PC-3 (cell line): ENCODE results near the gene UBAC2. TPM values are rescaled to one million over a fixed set of nuclear protein-coding genes. Genes with fewer than 3 reads are reported as not detected.

ENCODE experiments used
- ATAC-seq: fragments of 200-7000 bp; cut with Tn5 transposase; 2 replicates; pipeline ENCODE4 v1.9.1; 2020; ENCODE audit warnings: mild to moderate bottlenecking, moderate library complexity
- BruUV-seq: library from RNA; stranded (reverse); fragments of 400-500 nt; replicated peaks from 2 replicates; lab custom pipeline; 2021; lab: Mats Ljungman, UMichigan
- CTCF ChIA-PET: fragments of 300-600 bp; sonication (Branson Sonifier 250); formaldehyde crosslinking; loops from one replicate; lab custom pipeline; 2022; ENCODE audit warnings: antibody characterized with exemption; lab: Charles Lee
- POLR2A ChIA-PET: fragments of 300-600 bp; sonication (Branson Sonifier 250); formaldehyde crosslinking; loops from one replicate; lab custom pipeline; 2022; ENCODE audit warnings: antibody characterized with exemption; ENCODE audit not compliant: unreplicated experiment; lab: Charles Lee
- DNase-seq: peaks from one replicate; pipeline ENCODE4 v3.0.0-alpha.2; 2015
- H2AFZ ChIP-seq: fragments of 300-600 bp; sonication (generic); 2 replicates; pipeline ENCODE4 v1.6.0; 2016; ENCODE audit warnings: antibody characterized with exemption, low read length
- H3F3A ChIP-seq: fragments of 300-600 bp; sonication (generic); one replicate; pipeline ENCODE4 v1.6.0; 2017; ENCODE audit warnings: antibody characterized with exemption, low read length, control low read depth, mild to moderate bottlenecking; ENCODE audit not compliant: unreplicated experiment
- H3K27ac ChIP-seq: fragments of 300-600 bp; sonication (generic); 2 replicates; pipeline ENCODE4 v1.5.1; 2016; ENCODE audit warnings: mild to moderate bottlenecking, low read length
- H3K27me3 ChIP-seq: fragments of 300-600 bp; sonication (generic); 2 replicates; pipeline ENCODE4 v1.6.1; 2016; ENCODE audit warnings: low read length, mixed read lengths
- H3K36me3 ChIP-seq: fragments of 300-600 bp; sonication (generic); 2 replicates; pipeline ENCODE4 v1.6.1; 2016; ENCODE audit warnings: low read depth, mixed run types, low read length, mixed read lengths
- H3K4me1 ChIP-seq: fragments of 300-600 bp; sonication (generic); 2 replicates; pipeline ENCODE4 v1.5.1; 2016; ENCODE audit warnings: low read length; ENCODE audit not compliant: insufficient read depth
- H3K4me2 ChIP-seq: fragments of 300-600 bp; sonication (generic); 2 replicates; pipeline ENCODE4 v1.6.0; 2016; ENCODE audit warnings: low read length
- H3K4me3 ChIP-seq: fragments of 300-600 bp; sonication (generic); 2 replicates; pipeline ENCODE4 v1.5.1; 2016; ENCODE audit warnings: mild to moderate bottlenecking, low read length, mixed read lengths
- H3K79me2 ChIP-seq: fragments of 300-600 bp; sonication (generic); 2 replicates; pipeline ENCODE4 v1.6.1; 2017; ENCODE audit warnings: low read length, mixed read lengths
- H3K9ac ChIP-seq: fragments of 300-600 bp; sonication (generic); 2 replicates; pipeline ENCODE4 v1.6.0; 2016; ENCODE audit warnings: mild to moderate bottlenecking, low read length
- H3K9me2 ChIP-seq: fragments of 300-600 bp; sonication (generic); replicated peaks from 2 replicates; pipeline ENCODE4 v1.6.1; 2016; ENCODE audit warnings: mixed run types, low read length, mixed read lengths
- H3K9me3 ChIP-seq: fragments of 300-600 bp; sonication (generic); 2 replicates; pipeline ENCODE4 v1.6.1; 2016; ENCODE audit warnings: low read length, mixed read lengths
- H4K20me1 ChIP-seq: fragments of 300-600 bp; sonication (generic); 2 replicates; pipeline ENCODE4 v1.6.1; 2016; ENCODE audit warnings: low read length, mixed read lengths
- EZH2 ChIP-seq: fragments of 300-600 bp; sonication (generic); IDR thresholded peaks from one replicate; pipeline ENCODE4 v1.6.1; 2017; ENCODE audit warnings: antibody characterized with exemption, mild to moderate bottlenecking, low read length; ENCODE audit not compliant: unreplicated experiment
- EZH2phosphoT487 ChIP-seq: fragments of 300-600 bp; sonication (generic); IDR thresholded peaks from 2 replicates; pipeline ENCODE4 v1.6.1; 2018; ENCODE audit warnings: mild to moderate bottlenecking, antibody characterized with exemption, low read length, borderline replicate concordance
- intact Hi-C: fragments of 100-400 bp; cut with micrococcal nuclease; formaldehyde crosslinking; loops from 2 replicates; pipeline ENCODE4 v1.9.0; 2023
- total RNA-seq: library from RNA; depleted of rRNA; stranded (reverse); fragments of >200 nt; gene quantifications from 2 replicates; pipeline ENCODE4 v1.2.3, GENCODE V29; 2014
- TF ChIP-seq, protein P1 (sequence below): fragments of 300-600 bp; sonication (generic); conservative IDR thresholded peaks from 2 replicates; pipeline ENCODE4 v1.5.1; 2017; ENCODE audit warnings: antibody characterized with exemption, low read depth, mild to moderate bottlenecking, low read length

The UBAC2 gene
- total RNA-seq, 1 experiment from 2014 or later: 34.5 TPM

DNA sequence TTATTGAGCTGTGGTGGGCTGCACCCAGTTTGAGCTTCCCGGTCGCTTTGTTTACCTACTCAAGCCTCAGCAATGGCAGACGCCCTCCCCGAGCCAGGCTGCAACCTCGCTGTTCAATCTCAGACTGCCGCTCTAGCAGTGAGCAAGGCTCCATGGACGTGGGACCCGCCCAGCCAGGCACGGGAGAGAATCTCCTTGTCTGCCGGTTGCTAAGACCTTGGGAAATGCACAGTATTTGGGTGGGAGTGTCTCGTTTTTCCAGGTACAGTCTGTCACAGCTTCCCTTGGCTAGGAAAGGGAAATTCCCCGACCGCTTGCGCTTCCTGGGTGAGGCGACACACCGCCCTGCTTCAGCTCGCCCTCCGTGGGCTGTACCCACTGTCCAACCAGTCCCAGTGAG is 27.7 kb upstream of the UBAC2 start:
- H3K9me2 ChIP-seq: no peaks in the 10 kb centered on the region
- no TSS peak for BruUV-seq
- H3K9ac ChIP-seq: no peak overlapping the region
- no peaks in the 10 kb centered on the region for H4K20me1 ChIP-seq
- no peaks in the 10 kb centered on the region for H3K36me3 ChIP-seq
- H2AFZ ChIP-seq: no peak overlapping the region
- H3K27me3 ChIP-seq: no peaks in the 10 kb centered on the region
- H3F3A ChIP-seq: no peaks in the 10 kb centered on the region
- ChIA-PET POLR2A (no interaction called here), CTCF (no interaction called here)
- H3K27ac ChIP-seq: no peak overlapping the region
- H3K9me3 ChIP-seq: no peaks in the 10 kb centered on the region
- intact Hi-C loops: no loop called here
- no peaks in the 10 kb centered on the region for H3K79me2 ChIP-seq
- TF ChIP-seq, protein P1, sequence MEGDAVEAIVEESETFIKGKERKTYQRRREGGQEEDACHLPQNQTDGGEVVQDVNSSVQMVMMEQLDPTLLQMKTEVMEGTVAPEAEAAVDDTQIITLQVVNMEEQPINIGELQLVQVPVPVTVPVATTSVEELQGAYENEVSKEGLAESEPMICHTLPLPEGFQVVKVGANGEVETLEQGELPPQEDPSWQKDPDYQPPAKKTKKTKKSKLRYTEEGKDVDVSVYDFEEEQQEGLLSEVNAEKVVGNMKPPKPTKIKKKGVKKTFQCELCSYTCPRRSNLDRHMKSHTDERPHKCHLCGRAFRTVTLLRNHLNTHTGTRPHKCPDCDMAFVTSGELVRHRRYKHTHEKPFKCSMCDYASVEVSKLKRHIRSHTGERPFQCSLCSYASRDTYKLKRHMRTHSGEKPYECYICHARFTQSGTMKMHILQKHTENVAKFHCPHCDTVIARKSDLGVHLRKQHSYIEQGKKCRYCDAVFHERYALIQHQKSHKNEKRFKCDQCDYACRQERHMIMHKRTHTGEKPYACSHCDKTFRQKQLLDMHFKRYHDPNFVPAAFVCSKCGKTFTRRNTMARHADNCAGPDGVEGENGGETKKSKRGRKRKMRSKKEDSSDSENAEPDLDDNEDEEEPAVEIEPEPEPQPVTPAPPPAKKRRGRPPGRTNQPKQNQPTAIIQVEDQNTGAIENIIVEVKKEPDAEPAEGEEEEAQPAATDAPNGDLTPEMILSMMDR: no peak
- TF ChIP-seq EZH2: no peak
- no peak for TF ChIP-seq EZH2phosphoT487
- no peaks in the 10 kb centered on the region; the same call in 1 of the 2 replicates for H3K4me1 ChIP-seq
- no peak overlapping the region for H3K4me2 ChIP-seq
- H3K4me3 ChIP-seq: no peak overlapping the region
- ATAC-seq (no peak), DNase-seq (no peak)

DNA sequence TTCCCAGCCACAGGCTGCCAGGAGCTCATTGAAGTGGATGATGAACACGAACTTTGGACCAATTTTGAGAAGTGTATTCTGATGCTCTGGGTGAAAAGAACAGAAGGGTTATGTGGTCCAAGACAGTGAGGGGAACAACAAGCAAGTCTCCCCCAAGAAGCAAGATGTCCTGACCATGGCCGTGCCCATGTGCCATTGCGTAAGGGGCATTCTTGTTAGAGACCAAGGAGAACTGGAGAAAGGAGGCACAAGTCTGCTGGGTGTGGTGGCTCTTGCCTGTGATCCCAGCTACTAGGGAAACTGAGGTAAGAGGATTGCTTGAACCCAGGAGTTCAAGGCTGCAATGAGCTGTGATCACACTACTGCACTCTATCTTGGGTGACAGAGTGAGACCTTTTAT is 27.0 kb upstream of the UBAC2 start:
- BruUV-seq: no TSS peak
- H4K20me1 ChIP-seq: no peaks in the 10 kb centered on the region
- no peaks in the 10 kb centered on the region for H3F3A ChIP-seq
- no peak overlapping the region for H3K9ac ChIP-seq
- POLR2A ChIA-PET: no interaction called here
- no peaks in the 10 kb centered on the region for H3K36me3 ChIP-seq
- no peaks in the 10 kb centered on the region for H3K79me2 ChIP-seq
- H3K9me3 ChIP-seq: no peaks in the 10 kb centered on the region
- DNase-seq: no peak
- H3K4me3 ChIP-seq: no peak overlapping the region
- H3K4me2 ChIP-seq: no peak overlapping the region
- H3K27ac ChIP-seq: no peak overlapping the region
- no peak overlapping the region for H2AFZ ChIP-seq
- TF ChIP-seq, protein P1: no peak
- TF ChIP-seq EZH2phosphoT487 (no peak), EZH2 (no peak)
- CTCF ChIA-PET: no interaction called here
- H3K27me3 ChIP-seq: no peaks in the 10 kb centered on the region
- no peaks in the 10 kb centered on the region; the same call in 1 of the 2 replicates for H3K4me1 ChIP-seq
- ATAC-seq: no peak
- intact Hi-C loops: no loop called here
- H3K9me2 ChIP-seq: no peaks in the 10 kb centered on the region

DNA sequence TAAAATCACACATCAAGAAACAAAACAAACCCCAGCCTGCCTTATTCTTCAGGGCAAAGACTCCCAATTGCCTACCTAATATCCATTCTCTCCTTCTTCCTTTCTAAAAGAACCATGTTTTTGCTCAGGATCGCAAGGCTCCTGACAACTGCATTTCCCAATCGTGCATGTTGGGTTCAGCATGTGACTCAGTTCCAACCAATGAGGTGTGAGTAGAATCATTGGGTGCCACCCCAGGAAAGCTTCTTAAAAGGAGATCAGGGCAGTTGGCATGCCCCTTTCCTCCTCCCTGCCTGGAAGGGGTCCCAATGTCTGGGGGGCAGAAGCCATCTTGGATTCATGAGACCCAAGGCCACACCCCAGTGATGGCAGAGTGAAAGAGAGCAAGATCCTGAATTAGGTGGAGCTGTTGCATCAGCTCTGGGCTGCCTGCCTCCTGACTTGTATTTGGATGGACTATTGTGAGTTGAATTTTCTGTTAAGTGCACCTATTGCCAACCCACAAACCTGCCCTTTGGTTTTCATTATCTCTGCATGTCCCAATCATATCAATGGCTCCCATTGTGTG is 26.0 kb upstream of the UBAC2 start:
- ChIA-PET CTCF (no interaction called here), POLR2A (no interaction called here)
- ATAC-seq (no peak), DNase-seq (no peak)
- Histone ChIP-seq H3K79me2 (no peaks in the 10 kb centered on the region), H3K4me2 (no peak overlapping the region), H3K9me3 (no peaks in the 10 kb centered on the region), H4K20me1 (no peaks in the 10 kb centered on the region), H3K36me3 (no peaks in the 10 kb centered on the region), H3F3A (no peaks in the 10 kb centered on the region), H3K27ac (no peak overlapping the region), H2AFZ (no peak overlapping the region), H3K4me3 (no peak overlapping the region), H3K9ac (no peak overlapping the region), H3K4me1 (no peaks in the 10 kb centered on the region; the same call in 1 of the 2 replicates), H3K9me2 (no peaks in the 10 kb centered on the region), H3K27me3 (no peaks in the 10 kb centered on the region)
- intact Hi-C loops: no loop called here
- TF ChIP-seq EZH2 (no peak), EZH2phosphoT487 (no peak)
- TF ChIP-seq, protein P1: no peak
- no TSS peak for BruUV-seq
